GM23338 (cell line): ENCODE measurements around the gene UNK. TPM values are rescaled to one million over a fixed set of nuclear protein-coding genes. Genes with fewer than 3 reads are reported as not detected.

ENCODE experiments used
- ATAC-seq: fragments of 200-7000 bp; cut with Tn5 transposase; 3 replicates; pipeline ENCODE4 v1.9.1; 2020
- DNase-seq: peaks from one replicate; pipeline ENCODE4 v3.0.0-alpha.2; 2015; ENCODE audit warnings: low spot score
- H2AFZ ChIP-seq: fragments of 200-600 bp; sonication (generic); 2 replicates; pipeline ENCODE4 v1.8.0; 2016; ENCODE audit warnings: antibody characterized with exemption, mild to moderate bottlenecking, moderate library complexity
- H3F3A ChIP-seq: fragments of 200-600 bp; sonication (generic); replicated peaks from 2 replicates; pipeline ENCODE4 v1.8.0; 2017; ENCODE audit warnings: antibody characterized with exemption, mixed run types, low read depth
- H3K27ac ChIP-seq: fragments of 200-600 bp; sonication (generic); 2 replicates; pipeline ENCODE4 v1.6.1; 2016; ENCODE audit warnings: low read depth
- H3K27me3 ChIP-seq: fragments of 200-600 bp; sonication (generic); 2 replicates; pipeline ENCODE4 v1.8.0; 2016; ENCODE audit warnings: mild to moderate bottlenecking, mixed run types, moderate library complexity; ENCODE audit not compliant: insufficient read depth
- H3K36me3 ChIP-seq: fragments of 200-600 bp; sonication (generic); 2 replicates; pipeline ENCODE4 v1.8.0; 2016; ENCODE audit warnings: mild to moderate bottlenecking; ENCODE audit not compliant: insufficient read depth
- H3K4me1 ChIP-seq: fragments of 200-600 bp; sonication (generic); 2 replicates; pipeline ENCODE4 v1.8.0; 2016; ENCODE audit warnings: mild to moderate bottlenecking, moderate library complexity; ENCODE audit not compliant: insufficient read depth
- H3K4me2 ChIP-seq: fragments of 200-600 bp; sonication (generic); 2 replicates; pipeline ENCODE4 v1.7.1; 2017; ENCODE audit warnings: mixed run types
- H3K4me3 ChIP-seq: fragments of 200-600 bp; sonication (generic); 2 replicates; pipeline ENCODE4 v1.6.1; 2016; ENCODE audit warnings: mixed run types
- H3K79me2 ChIP-seq: fragments of 200-600 bp; sonication (generic); replicated peaks from 2 replicates; pipeline ENCODE4 v1.8.0; 2017; ENCODE audit warnings: mild to moderate bottlenecking; ENCODE audit not compliant: insufficient read depth
- H3K9me2 ChIP-seq: fragments of 200-600 bp; sonication (generic); 2 replicates; pipeline ENCODE4 v1.8.0; 2017; ENCODE audit not compliant: insufficient read depth
- H4K20me1 ChIP-seq: fragments of 200-600 bp; sonication (generic); replicated peaks from 2 replicates; pipeline ENCODE4 v1.8.0; 2017; ENCODE audit warnings: mild to moderate bottlenecking; ENCODE audit not compliant: insufficient read depth
- H3K27ac Mint-ChIP-seq: 2 replicates; pipeline ENCODE4 v1.8.0; 2020; ENCODE audit warnings: inconsistent platforms, mild to moderate bottlenecking, moderate library complexity, mixed read lengths
- H3K27me3 Mint-ChIP-seq: 3 replicates; pipeline ENCODE4 v1.8.0; 2022; ENCODE audit warnings: low read depth, mild to moderate bottlenecking, moderate library complexity, mixed read lengths, inconsistent platforms; ENCODE audit not compliant: insufficient read depth, poor library complexity
- H3K36me3 Mint-ChIP-seq: 3 replicates; pipeline ENCODE4 v1.8.0; 2021; ENCODE audit warnings: low read depth, mild to moderate bottlenecking, inconsistent platforms, moderate library complexity, mixed read lengths
- H3K4me1 Mint-ChIP-seq: 3 replicates; pipeline ENCODE4 v1.8.0; 2020; ENCODE audit warnings: mild to moderate bottlenecking, inconsistent platforms, mixed read lengths
- H3K4me3 Mint-ChIP-seq: 3 replicates; pipeline ENCODE4 v1.8.0; 2021; ENCODE audit warnings: moderate library complexity, mild to moderate bottlenecking, inconsistent platforms, mixed read lengths
- H3K9me3 Mint-ChIP-seq: 3 replicates; pipeline ENCODE4 v1.8.0; 2020; ENCODE audit warnings: moderate library complexity, mild to moderate bottlenecking, inconsistent platforms, mixed read lengths
- CREB1 ChIP-seq: fragments of 250-450 bp; sonication (Bioruptor Pico); IDR thresholded peaks from 2 replicates; pipeline ENCODE4 v1.5.0; 2020; ENCODE audit warnings: low read depth, mild to moderate bottlenecking, moderate library complexity
- EZH2 ChIP-seq: fragments of 200-600 bp; sonication (generic); IDR thresholded peaks from one replicate; pipeline ENCODE4 v1.8.0; 2017; ENCODE audit warnings: antibody characterized with exemption, mild to moderate bottlenecking, low read depth; ENCODE audit not compliant: unreplicated experiment
- EZH2phosphoT487 ChIP-seq: fragments of 200-600 bp; sonication (generic); IDR thresholded peaks from one replicate; pipeline ENCODE4 v1.8.1; 2018; ENCODE audit warnings: antibody characterized with exemption; ENCODE audit not compliant: unreplicated experiment
- JUNB ChIP-seq: IDR thresholded peaks from one replicate; pipeline ENCODE4 v1.6.1; 2016; ENCODE audit warnings: antibody characterized with exemption; ENCODE audit not compliant: unreplicated experiment
- NANOG ChIP-seq: IDR thresholded peaks from 2 replicates; pipeline ENCODE4 v1.6.1; 2016; ENCODE audit warnings: antibody characterized with exemption, borderline replicate concordance
- POLR2AphosphoS5 ChIP-seq: IDR thresholded peaks from 2 replicates; pipeline ENCODE4 v1.6.1; 2016; ENCODE audit warnings: antibody characterized with exemption, low read depth
- STAT1 ChIP-seq: IDR thresholded peaks from one replicate; pipeline ENCODE4 v1.6.1; 2016; ENCODE audit warnings: antibody characterized with exemption; ENCODE audit not compliant: unreplicated experiment
- ZNF114 ChIP-seq: fragments of 250-450 bp; sonication (Bioruptor Pico); IDR thresholded peaks from 2 replicates; pipeline ENCODE4 v1.5.0; 2020; ENCODE audit warnings: mild to moderate bottlenecking, moderate library complexity
- ZNF331 ChIP-seq: fragments of 250-450 bp; sonication (Bioruptor Pico); IDR thresholded peaks from 2 replicates; pipeline ENCODE4 v1.5.0; 2020; ENCODE audit warnings: low read depth, mild to moderate bottlenecking, moderate library complexity
- ZNF462 ChIP-seq: fragments of 250-450 bp; sonication (Bioruptor Pico); IDR thresholded peaks from 2 replicates; pipeline ENCODE4 v1.5.0; 2020; ENCODE audit warnings: mild to moderate bottlenecking, moderate library complexity
- polyA plus RNA-seq: library from polyadenylated mRNA; unstranded; fragments of >200 nt; fragmentation: Nextera tagmentation; extraction: Ambion mirVana; gene quantifications from 2 replicates; pipeline ENCODE4 v1.2.1, GENCODE V29; 2016
- total RNA-seq: library from RNA; depleted of rRNA; stranded (reverse); fragments of >200 nt; shearing (Covaris generic); gene quantifications from 2 replicates; pipeline ENCODE4 v1.2.3, GENCODE V29; 2014
- TF ChIP-seq, protein P1 (sequence below): IDR thresholded peaks from 2 replicates; pipeline ENCODE4 v1.6.1; 2016; ENCODE audit warnings: antibody characterized with exemption
- TF ChIP-seq, protein P2 (sequence below), 2 experiments: fragments of 200-600 bp in 1 of 2; sonication (generic) in 1 of 2; conservative IDR thresholded peaks; 2 replicates each; pipeline versions ENCODE4 v1.5.1 to v1.6.1; 2016 to 2017; ENCODE audit warnings: antibody characterized with exemption in 2 of 2, low read depth in 2 of 2, mild to moderate bottlenecking in 2 of 2, moderate library complexity in 1 of 2
- TF ChIP-seq, protein P3 (sequence below): IDR thresholded peaks from one replicate; pipeline ENCODE4 v1.6.1; 2018; ENCODE audit warnings: antibody characterized with exemption; ENCODE audit not compliant: unreplicated experiment

Gene UNK
- total and polyA plus RNA-seq, 2 experiments from 2014 or later: 21.8 to 65.2 TPM

GRCh38 chr17:75815399-75815798 is 30.8 kb downstream of the UNK start:
- Histone ChIP-seq H2AFZ (no peak overlapping the region), H3K9me2 (no peaks in the 10 kb centered on the region), H3K27ac (no peak overlapping the region), H3F3A (no peaks in the 10 kb centered on the region), H3K36me3 (no peaks in the 10 kb centered on the region; the same call in 1 of the 2 replicates), H3K79me2 (no peaks in the 10 kb centered on the region), H4K20me1 (no peaks in the 10 kb centered on the region; the same call in none of the 2 replicates), H3K27me3 (no peaks in the 10 kb centered on the region), H3K4me2 (no peak overlapping the region), H3K4me3 (no peak overlapping the region), H3K4me1 (no peaks in the 10 kb centered on the region)
- Mint-ChIP-seq H3K27ac (no peak overlapping the region), H3K9me3 (no peaks in the 10 kb centered on the region), H3K4me3 (no peak overlapping the region), H3K4me1 (no peaks in the 10 kb centered on the region), H3K27me3 (peaks cover 2% of the 10 kb centered on the region), H3K36me3 (peaks cover 55% of the 10 kb centered on the region)
- TF ChIP-seq, protein P1, sequence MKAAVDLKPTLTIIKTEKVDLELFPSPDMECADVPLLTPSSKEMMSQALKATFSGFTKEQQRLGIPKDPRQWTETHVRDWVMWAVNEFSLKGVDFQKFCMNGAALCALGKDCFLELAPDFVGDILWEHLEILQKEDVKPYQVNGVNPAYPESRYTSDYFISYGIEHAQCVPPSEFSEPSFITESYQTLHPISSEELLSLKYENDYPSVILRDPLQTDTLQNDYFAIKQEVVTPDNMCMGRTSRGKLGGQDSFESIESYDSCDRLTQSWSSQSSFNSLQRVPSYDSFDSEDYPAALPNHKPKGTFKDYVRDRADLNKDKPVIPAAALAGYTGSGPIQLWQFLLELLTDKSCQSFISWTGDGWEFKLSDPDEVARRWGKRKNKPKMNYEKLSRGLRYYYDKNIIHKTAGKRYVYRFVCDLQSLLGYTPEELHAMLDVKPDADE: no peak
- TF ChIP-seq ZNF114 (CRISPR knock-in tag) (no peak), ZNF462 (CRISPR knock-in tag) (no peak), CREB1 (CRISPR knock-in tag) (no peak), ZNF331 (CRISPR knock-in tag) (no peak), NANOG (no peak), EZH2 (no peak), JUNB (no peak), POLR2AphosphoS5 (no peak), EZH2phosphoT487 (no peak), STAT1 (no peak)
- TF ChIP-seq, protein P2, sequence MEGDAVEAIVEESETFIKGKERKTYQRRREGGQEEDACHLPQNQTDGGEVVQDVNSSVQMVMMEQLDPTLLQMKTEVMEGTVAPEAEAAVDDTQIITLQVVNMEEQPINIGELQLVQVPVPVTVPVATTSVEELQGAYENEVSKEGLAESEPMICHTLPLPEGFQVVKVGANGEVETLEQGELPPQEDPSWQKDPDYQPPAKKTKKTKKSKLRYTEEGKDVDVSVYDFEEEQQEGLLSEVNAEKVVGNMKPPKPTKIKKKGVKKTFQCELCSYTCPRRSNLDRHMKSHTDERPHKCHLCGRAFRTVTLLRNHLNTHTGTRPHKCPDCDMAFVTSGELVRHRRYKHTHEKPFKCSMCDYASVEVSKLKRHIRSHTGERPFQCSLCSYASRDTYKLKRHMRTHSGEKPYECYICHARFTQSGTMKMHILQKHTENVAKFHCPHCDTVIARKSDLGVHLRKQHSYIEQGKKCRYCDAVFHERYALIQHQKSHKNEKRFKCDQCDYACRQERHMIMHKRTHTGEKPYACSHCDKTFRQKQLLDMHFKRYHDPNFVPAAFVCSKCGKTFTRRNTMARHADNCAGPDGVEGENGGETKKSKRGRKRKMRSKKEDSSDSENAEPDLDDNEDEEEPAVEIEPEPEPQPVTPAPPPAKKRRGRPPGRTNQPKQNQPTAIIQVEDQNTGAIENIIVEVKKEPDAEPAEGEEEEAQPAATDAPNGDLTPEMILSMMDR (conservative IDR thresholded peaks at IDR 0.05; ENCODE audit: low read depth in 2 of 2): no peak
- TF ChIP-seq, protein P3, sequence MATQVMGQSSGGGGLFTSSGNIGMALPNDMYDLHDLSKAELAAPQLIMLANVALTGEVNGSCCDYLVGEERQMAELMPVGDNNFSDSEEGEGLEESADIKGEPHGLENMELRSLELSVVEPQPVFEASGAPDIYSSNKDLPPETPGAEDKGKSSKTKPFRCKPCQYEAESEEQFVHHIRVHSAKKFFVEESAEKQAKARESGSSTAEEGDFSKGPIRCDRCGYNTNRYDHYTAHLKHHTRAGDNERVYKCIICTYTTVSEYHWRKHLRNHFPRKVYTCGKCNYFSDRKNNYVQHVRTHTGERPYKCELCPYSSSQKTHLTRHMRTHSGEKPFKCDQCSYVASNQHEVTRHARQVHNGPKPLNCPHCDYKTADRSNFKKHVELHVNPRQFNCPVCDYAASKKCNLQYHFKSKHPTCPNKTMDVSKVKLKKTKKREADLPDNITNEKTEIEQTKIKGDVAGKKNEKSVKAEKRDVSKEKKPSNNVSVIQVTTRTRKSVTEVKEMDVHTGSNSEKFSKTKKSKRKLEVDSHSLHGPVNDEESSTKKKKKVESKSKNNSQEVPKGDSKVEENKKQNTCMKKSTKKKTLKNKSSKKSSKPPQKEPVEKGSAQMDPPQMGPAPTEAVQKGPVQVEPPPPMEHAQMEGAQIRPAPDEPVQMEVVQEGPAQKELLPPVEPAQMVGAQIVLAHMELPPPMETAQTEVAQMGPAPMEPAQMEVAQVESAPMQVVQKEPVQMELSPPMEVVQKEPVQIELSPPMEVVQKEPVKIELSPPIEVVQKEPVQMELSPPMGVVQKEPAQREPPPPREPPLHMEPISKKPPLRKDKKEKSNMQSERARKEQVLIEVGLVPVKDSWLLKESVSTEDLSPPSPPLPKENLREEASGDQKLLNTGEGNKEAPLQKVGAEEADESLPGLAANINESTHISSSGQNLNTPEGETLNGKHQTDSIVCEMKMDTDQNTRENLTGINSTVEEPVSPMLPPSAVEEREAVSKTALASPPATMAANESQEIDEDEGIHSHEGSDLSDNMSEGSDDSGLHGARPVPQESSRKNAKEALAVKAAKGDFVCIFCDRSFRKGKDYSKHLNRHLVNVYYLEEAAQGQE: no peak
- DNase-seq: no peak
- ATAC-seq: no peak
